Stimulated activated CD8-positive, alpha-beta memory T cell treated with anti-CD3 and anti-CD28 coated beads, Interleukin-2, amount 100 ng/mL, for 48 hours (primary cell): ENCODE data around the gene EIF1AD.

Experiments
- DNase-seq, 2 donors: peaks; one replicate each; pipeline ENCODE4 v3.0.0-alpha.2; 2020; ENCODE audit warnings: low read depth in 2 of 2

The EIF1AD gene

GRCh38 chr11:66004186-66004585, 2.2 kb upstream of the EIF1AD start:
- DNase-seq, result no peak

- DNase-seq, result no peak
Observed at GRCh38 chr11:66003291-66003690, 1.3 kb upstream of the EIF1AD start.

DNA sequence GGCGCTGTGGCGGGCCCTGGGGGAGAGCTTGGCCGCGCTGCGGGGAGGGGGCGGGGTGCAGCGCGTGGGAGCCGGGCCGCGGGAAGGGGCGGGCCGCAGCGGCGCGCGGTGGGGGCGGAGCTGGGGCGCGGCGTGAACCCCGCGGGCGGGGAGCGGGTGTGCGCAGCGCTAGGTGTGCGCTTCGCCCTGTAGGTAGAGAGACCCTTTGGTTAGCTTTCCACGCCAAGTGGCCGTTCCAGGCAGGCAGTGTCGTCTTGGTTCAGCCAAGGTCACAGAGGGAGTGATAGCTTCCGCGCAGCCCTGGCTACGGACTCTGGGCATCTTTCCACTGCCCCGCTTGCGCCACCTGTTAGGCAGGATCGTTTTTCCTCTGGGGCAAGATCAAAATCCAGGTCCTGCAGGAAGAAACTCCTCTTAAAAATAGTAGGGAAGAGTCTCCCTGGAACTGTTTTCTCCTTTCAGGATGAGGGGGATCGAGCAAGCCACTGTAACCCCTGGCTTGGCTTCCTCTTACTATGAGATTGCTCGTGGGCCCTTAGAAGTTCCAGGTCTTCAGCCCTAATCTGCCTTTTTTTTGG, 780 bp upstream of the EIF1AD start:
- peak in 1 of 2 donors; percentile 63 for DNase-seq

- no peak for DNase-seq
Observed at GRCh38 chr11:65997286-65997685, 4.7 kb downstream of the EIF1AD start.

DNA sequence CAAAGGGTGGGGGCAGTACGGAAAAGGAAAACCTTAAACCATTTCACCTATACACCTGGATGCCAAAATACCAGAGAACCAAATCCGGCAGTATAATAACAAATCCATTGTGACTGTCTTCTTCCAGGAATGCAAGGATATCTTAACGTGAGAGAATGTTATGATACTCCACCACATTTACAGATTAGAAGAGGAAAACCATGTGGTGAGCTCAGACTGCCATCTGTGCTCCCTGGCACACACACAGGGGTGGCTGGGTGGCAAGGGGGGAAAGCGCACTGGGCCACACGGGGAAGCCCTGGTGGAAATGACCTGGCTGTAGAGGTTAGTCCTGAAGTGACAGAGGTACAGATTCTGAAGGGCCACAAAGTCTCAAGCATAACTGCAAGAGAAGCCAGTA, 9.9 kb downstream of the EIF1AD start:
- no peak for DNase-seq

- peak; percentile 61 to 76 for DNase-seq
Observed at GRCh38 chr11:65988791-65989592, 13.0 kb downstream of the EIF1AD start.

DNA sequence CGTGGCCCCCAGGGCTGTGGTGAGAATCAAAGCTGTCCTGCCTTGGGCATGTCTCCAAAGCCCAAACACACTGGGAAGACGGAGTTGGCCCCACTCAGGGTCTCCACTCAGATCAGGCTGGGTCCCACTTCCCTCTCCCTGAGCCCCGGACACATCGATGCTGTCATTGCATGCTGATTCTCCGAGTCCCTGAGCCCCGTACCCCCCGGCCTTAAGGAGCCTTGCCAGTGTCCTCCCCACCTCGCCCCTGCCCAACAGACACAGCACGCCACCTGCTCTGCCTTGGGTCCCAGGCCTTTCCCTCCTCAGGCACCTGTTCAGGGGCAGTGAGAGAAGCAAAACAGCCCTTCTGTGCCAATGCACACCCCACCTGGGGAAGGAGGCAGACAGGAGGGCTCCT, 14.6 kb downstream of the EIF1AD start:
- no peak for DNase-seq

DNA sequence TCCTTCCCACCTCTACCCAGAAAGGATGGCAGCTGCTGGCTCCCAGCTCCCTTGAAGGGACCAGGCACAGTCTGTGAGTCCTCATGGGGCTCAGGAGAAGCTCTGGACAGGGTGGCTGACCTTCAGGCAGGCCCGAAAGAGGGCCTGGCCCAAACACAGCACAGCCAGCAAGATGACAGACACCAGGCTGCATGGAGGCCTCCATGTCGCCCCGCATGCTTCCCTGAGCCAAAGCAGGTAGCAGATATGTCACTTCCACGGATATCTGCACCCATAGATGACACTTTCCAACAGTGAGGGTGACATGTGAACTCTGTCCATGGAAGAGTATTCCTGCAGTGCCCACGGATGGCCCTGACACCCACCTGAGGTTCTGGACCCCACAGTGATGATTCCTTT, 18.4 kb downstream of the EIF1AD start:
- no peak for DNase-seq

DNA sequence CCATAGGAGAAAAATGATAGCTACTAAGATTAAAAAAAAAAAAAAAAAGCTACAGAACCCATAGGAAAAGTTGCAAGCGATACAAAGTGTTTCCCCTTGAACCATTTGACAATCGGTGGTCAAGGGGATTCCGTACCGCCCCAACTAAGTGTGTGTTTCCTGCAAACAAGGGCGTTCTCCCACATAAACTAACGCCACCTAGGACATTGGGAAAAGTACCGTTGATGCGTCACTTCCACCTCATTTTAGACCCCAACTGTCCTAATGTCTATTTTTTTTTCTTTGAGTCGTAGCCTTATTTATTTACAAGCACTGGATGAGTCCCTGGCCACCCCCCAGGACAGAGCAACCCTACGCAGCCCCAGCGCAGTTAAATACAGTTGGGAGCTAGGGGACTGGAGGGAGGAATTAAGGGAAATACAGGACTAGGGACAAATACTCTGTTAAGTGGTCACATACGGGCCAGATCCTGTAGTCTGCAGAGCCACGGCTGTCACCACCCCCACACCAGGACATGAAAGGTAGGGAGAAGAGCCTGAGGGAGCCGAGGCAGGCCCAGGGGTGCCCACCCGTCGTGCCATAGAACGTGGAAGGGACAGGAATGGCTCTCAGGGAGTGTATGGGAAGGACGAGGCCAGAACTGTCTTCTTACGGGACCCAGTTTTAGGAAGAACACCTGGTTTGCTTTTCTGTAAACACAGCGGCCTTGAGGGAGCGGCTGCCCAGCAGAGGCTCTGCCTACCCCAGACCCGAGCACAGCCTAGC, 19.0 kb downstream of the EIF1AD start:
- no peak for DNase-seq

DNA sequence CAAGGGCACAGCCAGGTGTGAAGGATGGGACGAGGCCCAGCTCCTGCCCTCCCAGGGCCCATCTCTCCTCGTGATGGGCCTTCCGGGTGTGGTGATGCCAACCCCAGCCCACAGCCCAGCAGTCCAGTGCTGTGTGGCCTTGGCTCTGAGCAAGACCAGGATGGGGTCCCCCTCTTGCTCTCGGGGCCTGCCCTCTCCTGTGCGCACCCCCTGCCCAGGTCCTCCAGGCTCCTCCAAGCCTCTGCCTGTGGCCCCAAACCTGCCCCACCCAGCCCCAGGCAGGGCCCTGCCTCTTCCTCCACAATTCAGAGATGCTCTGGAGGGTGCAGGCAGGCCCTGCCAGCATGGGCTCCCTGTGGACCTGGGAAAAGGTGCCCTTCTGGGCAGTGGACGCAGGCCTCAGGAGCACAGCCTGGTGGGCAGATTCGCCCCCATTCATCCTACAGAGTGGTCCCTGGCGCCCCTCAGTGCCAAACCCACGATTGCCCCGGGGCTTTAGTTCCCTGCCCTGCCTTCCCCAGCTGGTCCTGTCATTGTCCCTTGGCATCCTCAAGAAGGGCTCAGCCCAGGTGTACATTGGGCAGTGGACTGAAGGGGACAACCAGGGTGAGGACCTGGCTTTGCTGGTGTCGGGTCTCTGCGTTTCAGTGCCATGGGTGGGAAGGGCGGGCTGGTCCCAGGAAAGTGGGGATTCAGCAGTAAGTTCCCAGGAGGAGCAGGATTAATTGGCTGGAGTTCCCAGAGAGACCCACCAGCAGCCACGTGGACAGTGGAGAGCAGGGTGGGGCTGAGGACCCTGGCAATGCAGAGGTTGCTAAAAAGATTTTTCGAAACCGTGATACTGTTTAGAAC, 19.8 kb downstream of the EIF1AD start:
- no peak for DNase-seq

- no peak for DNase-seq
Observed at GRCh38 chr11:65981101-65981740, 20.7 kb downstream of the EIF1AD start.

GRCh38 chr11:65979261-65979759, 22.6 kb downstream of the EIF1AD start:
- DNase-seq, result no peak

DNA sequence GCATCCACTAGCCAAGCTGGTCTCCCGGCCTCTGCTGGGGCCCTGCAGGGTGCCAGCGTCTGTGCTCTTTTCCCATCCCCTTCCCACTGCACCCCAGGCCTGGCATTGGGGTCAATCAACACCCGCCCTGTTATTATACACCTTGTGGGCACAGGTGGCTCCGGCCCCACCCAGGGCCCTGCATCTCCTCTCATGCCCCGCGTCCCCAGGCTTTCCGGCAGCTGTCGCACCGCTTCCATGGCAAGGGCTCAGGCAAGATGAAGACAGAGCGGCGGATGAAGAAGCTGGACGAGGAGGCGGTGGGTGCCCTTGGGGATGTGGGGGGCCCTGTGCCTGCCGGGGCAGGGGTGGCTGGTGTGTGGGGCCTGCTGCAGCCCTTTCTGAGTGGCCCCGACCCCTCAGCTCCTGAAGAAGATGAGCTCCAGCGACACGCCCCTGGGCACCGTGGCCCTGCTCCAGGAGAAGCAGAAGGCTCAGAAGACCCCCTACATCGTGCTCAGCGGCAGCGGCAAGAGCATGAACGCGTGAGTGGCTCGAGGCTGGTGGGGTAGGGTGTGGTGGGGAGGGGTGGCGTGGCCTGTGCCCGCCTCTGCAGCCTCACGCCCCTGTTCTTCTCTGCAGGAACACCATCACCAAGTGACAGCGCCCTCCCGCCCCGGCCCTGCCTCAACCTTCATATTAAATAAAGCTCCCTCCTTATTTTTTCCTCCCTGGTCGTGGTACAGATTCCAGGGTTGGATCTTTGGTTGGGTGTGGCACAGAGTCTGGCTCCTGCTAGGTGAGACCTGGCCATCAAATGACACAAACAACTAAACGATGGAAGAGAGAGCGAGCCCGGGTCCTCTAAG, 23.3 kb downstream of the EIF1AD start:
- no peak for DNase-seq

- DNase-seq, result no peak
Observed at GRCh38 chr11:65977621-65978390, 24.2 kb downstream of the EIF1AD start.

DNA sequence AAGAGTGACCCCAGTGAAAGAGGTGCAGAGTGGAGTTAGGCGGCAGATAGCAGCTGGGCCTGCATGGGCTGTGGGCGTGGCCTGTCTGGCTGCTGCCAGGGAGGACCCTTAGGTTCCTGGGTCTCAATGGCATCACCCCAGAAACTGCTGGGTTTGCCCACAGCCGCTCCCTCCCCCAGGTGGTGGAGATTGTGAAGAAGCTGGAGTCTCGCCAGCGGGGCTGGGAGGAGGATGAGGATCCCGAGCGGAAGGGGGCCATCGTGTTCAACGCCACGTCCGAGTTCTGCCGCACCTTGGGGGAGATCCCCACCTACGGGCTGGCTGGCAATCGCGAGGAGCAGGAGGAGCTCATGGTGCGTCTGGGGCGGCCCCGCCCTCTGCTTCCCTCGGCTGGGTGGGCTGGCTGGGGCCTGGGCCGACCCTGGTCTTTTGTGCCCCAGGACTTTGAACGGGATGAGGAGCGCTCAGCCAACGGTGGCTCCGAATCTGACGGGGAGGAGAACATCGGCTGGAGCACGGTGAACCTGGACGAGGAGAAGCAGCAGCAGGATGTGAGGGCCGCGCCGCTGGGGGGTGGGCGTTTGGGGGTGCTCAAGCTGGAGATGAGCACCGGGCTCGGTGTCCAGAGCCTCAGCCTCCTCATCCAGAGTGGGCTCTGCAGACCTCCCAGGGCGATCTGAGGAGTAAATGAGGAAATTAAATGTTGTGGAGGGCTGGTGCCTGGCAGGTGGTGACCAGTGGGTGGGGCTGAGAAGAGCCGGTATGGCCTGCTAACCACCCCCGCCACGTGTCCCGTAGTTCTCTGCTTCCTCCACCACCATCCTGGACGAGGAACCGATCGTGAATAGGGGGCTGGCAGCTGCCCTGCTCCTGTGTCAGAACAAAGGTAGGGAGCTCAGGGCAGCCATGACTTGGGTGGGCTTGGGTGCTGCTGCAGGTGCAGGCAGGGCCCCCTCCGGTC, 25.5 kb downstream of the EIF1AD start:
- DNase-seq, result no peak

DNA sequence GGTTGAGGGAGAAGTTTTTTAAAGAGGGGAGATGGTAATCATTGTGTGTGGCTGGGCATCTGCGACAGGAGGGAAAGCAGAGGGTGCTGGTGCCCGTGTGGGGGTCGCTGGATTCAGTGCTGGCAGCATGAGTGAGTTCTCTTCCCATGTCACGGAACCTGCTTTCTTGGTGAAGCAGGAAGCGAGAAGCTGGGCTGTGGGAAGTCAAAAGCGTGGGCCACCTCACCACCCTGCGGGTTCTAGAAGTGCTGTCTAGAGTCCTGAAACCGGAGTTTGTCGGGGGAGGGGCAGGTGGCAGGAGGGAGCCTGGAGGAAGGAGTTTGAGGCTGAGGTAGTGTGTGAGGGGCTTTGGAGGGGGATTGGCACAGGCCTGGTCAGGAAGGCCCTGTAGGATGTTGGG, 26.2 kb downstream of the EIF1AD start:
- no peak for DNase-seq

- DNase-seq, result no peak
Observed at GRCh38 chr11:65973439-65974110, 28.4 kb downstream of the EIF1AD start.

GRCh38 chr11:65972116-65972515, 29.8 kb downstream of the EIF1AD start:
- no peak for DNase-seq
